KMS-11 (cell line): ENCODE data around the gene NXT1.

Experiments
- H2AFZ ChIP-seq: fragments of 200-600 bp; sonication (generic); 2 replicates; pipeline ENCODE4 v1.6.1; 2016; ENCODE audit warnings: antibody characterized with exemption, mixed run types, low read depth
- H3K27ac ChIP-seq: fragments of 200-600 bp; sonication (generic); 2 replicates; pipeline ENCODE4 v1.6.1; 2016; ENCODE audit warnings: mild to moderate bottlenecking, mixed run types
- H3K27me3 ChIP-seq: fragments of 200-600 bp; sonication (generic); 2 replicates; pipeline ENCODE4 v1.6.1; 2017; ENCODE audit warnings: mild to moderate bottlenecking, low read depth, mixed run types, moderate library complexity; ENCODE audit not compliant: insufficient read depth
- H3K36me3 ChIP-seq: fragments of 200-600 bp; sonication (generic); 2 replicates; pipeline ENCODE4 v1.6.1; 2017; ENCODE audit warnings: mild to moderate bottlenecking, mixed run types; ENCODE audit not compliant: insufficient read depth
- H3K4me1 ChIP-seq: fragments of 200-600 bp; sonication (generic); 2 replicates; pipeline ENCODE4 v1.6.1; 2016; ENCODE audit warnings: mild to moderate bottlenecking, low read depth, mixed run types; ENCODE audit not compliant: poor library complexity, severe bottlenecking
- H3K4me2 ChIP-seq: fragments of 200-600 bp; sonication (generic); 2 replicates; pipeline ENCODE4 v1.7.0; 2016; ENCODE audit warnings: mild to moderate bottlenecking, mixed run types
- H3K4me3 ChIP-seq: fragments of 200-600 bp; sonication (generic); IDR thresholded peaks from 2 replicates; pipeline ENCODE4 v1.6.1; 2017; ENCODE audit warnings: low read depth, low read length, mixed read lengths; ENCODE audit not compliant: insufficient read depth
- H3K79me2 ChIP-seq: fragments of 200-600 bp; sonication (generic); 2 replicates; pipeline ENCODE4 v1.6.1; 2016; ENCODE audit warnings: low read depth, mixed run types; ENCODE audit not compliant: insufficient read depth
- H3K9ac ChIP-seq: fragments of 200-600 bp; sonication (generic); 2 replicates; pipeline ENCODE4 v1.6.1; 2016; ENCODE audit warnings: mild to moderate bottlenecking, mixed run types
- H4K20me1 ChIP-seq: fragments of 200-600 bp; sonication (generic); 2 replicates; pipeline ENCODE4 v1.6.1; 2016; ENCODE audit warnings: mild to moderate bottlenecking, mixed run types; ENCODE audit not compliant: insufficient read depth
- CTCF ChIP-seq: fragments of 200-600 bp; sonication (generic); conservative IDR thresholded peaks from 2 replicates; pipeline ENCODE4 v1.6.1; 2017; ENCODE audit warnings: low read depth, mild to moderate bottlenecking, antibody characterized with exemption, low read length, moderate library complexity, mixed read lengths

Gene NXT1

DNA sequence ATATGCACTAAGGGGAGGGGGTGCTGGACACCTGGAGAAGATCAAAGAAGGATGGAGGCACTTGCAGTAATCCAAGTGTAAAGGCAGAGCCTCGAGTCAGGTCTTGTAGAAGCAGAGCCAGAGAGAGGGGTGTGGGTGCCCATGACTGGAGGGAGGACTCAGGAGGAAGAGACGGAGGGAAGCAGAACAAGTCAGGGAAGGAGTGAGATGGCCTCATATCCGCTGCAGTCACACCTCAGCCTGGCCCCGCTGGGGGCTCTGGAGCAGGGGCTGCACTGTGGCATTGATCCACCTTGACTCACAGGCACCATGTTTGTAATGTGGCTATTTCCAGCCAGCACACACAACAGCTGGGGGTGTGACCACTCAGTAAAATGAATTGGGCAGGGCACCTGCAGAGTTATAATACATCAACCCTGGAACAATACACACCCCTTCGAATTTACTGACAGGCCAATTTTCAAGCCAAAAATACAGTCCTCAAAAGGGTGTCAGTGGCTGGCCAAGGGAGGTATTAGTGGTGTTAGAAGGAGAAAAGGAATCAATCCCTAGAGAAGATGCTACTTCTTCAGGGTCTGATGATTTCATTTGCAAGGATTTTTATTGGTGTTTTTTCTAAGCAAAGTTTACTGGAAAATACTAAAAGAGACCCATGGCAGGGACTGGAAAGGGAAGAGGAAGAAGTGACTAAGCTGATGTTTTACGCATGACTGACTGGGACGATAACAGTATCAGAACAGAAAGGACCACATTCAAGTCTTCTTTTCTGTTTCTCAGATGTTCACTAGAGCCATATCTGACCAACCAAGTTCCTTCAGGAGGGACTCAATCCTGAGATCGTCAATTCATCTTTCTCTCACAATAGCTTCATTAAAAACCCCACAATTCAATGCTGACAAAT lies 18.9 kb upstream of the NXT1 start:
- Histone ChIP-seq H3K4me2 (no peak overlapping the region), H3K4me1 (no peaks in the 10 kb centered on the region), H3K4me3 (no peak overlapping the region), H2AFZ (no peak overlapping the region), H4K20me1 (no peaks in the 10 kb centered on the region), H3K9ac (no peak overlapping the region), H3K27me3 (no peaks in the 10 kb centered on the region), H3K27ac (no peak overlapping the region), H3K79me2 (no peaks in the 10 kb centered on the region), H3K36me3 (no peaks in the 10 kb centered on the region)
- TF ChIP-seq CTCF, result no peak

- no peak overlapping the region for H3K9ac ChIP-seq
- H3K4me1 ChIP-seq, result no peaks in the 10 kb centered on the region
- no peak for TF ChIP-seq CTCF
- H3K79me2 ChIP-seq, result no peaks in the 10 kb centered on the region
- no peaks in the 10 kb centered on the region for H3K36me3 ChIP-seq
- no peak overlapping the region for H3K4me2 ChIP-seq
- no peaks in the 10 kb centered on the region for H4K20me1 ChIP-seq
- H3K27me3 ChIP-seq, result no peaks in the 10 kb centered on the region
- no peak overlapping the region for H3K27ac ChIP-seq
- H2AFZ ChIP-seq, result no peak overlapping the region
- H3K4me3 ChIP-seq, result no peak overlapping the region
Observed at GRCh38 chr20:23332467-23332866, 18.1 kb upstream of the NXT1 start.

DNA sequence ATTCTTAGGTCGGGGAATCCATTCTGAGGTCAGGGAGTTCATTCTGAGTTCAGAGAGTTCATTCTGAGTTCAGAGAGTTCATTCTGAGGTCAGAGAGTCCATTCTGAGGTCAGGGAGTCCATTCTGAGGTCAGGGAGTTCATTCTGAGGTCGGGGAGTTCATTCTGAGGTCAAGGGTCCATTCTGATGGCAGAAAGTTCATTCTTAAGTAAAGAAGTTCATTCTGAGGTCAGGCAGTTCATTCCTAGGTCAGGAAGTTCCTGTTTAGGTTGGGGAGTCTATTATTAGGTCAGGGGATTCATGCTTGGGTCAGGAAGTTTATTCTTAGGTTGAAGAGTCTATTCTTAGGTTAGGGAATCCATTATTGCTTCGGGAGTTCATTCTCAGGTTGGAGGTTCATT lies 16.5 kb upstream of the NXT1 start:
- Histone ChIP-seq H3K4me1 (no peaks in the 10 kb centered on the region), H3K36me3 (no peaks in the 10 kb centered on the region), H3K9ac (no peak overlapping the region), H3K27ac (no peak overlapping the region), H3K4me3 (no peak overlapping the region), H3K4me2 (no peak overlapping the region), H4K20me1 (no peaks in the 10 kb centered on the region), H3K27me3 (no peaks in the 10 kb centered on the region), H3K79me2 (no peaks in the 10 kb centered on the region), H2AFZ (no peak overlapping the region)
- no peak for TF ChIP-seq CTCF

- no peaks in the 10 kb centered on the region for H3K27me3 ChIP-seq
- no peaks in the 10 kb centered on the region for H3K79me2 ChIP-seq
- no peak overlapping the region for H3K9ac ChIP-seq
- H4K20me1 ChIP-seq, result no peaks in the 10 kb centered on the region
- no peaks in the 10 kb centered on the region for H3K4me1 ChIP-seq
- H3K27ac ChIP-seq, result no peak overlapping the region
- no peaks in the 10 kb centered on the region for H3K36me3 ChIP-seq
- H3K4me2 ChIP-seq, result no peak overlapping the region
- no peak for TF ChIP-seq CTCF
- no peak overlapping the region for H3K4me3 ChIP-seq
- H2AFZ ChIP-seq, result no peak overlapping the region
Observed at GRCh38 chr20:23335521-23335920, 15.1 kb upstream of the NXT1 start.
